GM12872 (cell line): ENCODE data around the gene NRXN3.

Source experiments
- TF ChIP-seq, protein P1 (sequence below): IDR thresholded peaks from 3 replicates; pipeline ENCODE4 v1.5.1; 2011; ENCODE audit warnings: low read depth, mild to moderate bottlenecking, low read length, moderate library complexity; ENCODE audit not compliant: insufficient read depth

The NRXN3 gene

DNA sequence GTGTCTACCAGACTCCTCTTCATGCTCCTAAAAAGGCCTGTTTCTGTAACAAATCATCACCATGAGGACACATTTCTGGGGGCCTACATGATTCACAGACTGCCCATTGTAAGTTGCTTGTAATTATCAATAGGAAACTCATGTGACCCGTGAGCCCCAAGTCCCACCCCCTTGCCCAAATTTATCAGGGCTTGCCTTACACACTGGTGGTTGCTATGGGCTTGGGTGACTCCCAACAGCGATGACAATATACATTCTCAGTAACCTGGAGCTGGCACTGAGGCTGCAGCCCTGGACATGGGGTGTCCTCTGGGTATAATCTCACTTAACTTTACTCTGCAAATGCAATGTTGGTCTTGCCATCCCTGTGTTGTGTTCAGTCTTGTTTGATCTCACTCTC lies 149.2 kb downstream of the NRXN3 start:
- TF ChIP-seq, protein P1, sequence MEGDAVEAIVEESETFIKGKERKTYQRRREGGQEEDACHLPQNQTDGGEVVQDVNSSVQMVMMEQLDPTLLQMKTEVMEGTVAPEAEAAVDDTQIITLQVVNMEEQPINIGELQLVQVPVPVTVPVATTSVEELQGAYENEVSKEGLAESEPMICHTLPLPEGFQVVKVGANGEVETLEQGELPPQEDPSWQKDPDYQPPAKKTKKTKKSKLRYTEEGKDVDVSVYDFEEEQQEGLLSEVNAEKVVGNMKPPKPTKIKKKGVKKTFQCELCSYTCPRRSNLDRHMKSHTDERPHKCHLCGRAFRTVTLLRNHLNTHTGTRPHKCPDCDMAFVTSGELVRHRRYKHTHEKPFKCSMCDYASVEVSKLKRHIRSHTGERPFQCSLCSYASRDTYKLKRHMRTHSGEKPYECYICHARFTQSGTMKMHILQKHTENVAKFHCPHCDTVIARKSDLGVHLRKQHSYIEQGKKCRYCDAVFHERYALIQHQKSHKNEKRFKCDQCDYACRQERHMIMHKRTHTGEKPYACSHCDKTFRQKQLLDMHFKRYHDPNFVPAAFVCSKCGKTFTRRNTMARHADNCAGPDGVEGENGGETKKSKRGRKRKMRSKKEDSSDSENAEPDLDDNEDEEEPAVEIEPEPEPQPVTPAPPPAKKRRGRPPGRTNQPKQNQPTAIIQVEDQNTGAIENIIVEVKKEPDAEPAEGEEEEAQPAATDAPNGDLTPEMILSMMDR, result no peak

DNA sequence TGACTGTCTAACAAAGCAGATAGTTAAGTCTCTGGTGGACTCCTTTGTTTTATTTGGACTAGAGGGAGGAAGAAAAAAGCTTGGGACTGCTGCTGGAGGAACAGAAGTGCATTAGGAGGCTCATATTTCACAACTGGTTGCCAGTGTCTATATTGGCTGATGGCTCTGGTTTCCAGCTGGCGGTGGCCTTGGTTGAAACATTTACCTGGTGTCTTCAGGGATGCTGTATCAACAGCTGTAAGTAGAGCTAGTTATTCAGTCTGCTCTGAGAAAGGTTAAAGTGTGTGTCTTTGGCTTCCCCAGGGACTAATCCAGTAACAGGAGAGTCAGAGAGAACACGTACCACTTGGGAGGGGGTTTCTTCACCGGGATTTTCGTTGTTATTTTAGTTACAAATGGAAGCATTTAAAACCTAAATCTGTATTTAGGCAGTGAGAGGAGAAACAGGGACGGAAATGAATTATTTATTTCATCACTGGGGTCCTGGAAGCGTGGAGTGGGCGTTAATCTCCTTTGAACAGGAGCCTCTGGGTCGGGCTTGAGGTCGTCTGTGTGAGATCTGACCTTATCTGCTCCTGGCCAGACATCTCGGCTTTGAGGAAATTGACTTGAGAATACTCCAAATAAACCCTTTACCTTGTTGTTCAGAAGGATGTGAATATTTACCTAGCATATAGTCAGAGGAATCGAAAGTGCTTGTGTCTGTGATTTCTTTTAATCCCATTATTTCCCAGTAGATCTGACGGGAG lies 149.9 kb downstream of the NRXN3 start:
- TF ChIP-seq, protein P1, result no peak

DNA sequence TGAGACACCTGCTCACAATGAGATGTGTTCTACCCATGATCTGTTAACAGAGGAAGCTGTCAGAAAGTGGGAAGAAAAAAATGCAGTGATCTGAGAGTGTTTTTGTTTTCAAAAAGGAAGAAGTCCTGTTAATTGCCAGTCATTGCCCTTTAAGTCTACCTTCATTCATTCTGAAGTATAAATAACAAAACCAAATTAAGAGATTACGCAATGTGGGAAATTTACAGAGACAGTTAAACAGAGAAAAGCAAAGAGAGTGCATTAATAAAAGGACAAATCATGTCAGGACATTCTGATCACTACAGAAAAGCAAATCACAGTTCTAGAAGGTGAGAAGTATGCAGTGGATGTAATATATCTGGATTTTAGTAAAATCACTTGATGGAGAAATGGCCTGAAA lies 154.2 kb downstream of the NRXN3 start:
- TF ChIP-seq, protein P1, result no peak

DNA sequence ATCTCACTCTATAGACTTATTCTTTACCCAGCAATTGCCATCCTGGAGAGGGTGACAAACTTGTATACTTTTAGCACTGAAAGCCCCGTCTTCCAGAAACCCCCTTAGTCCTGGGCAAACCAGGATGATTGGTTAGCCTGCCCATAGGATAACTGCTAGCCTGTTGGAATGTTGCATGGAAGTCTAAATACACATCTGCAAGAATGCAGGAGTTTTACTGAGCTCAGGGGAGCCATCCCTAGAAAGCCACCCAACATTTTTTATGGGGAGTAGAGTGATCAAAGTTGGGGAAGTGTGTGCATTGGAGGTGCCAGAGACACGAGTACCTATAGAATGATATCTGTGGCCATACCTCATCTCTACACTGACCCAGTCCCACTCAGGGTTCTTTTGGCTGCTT lies 155.7 kb downstream of the NRXN3 start:
- TF ChIP-seq, protein P1, result no peak

DNA sequence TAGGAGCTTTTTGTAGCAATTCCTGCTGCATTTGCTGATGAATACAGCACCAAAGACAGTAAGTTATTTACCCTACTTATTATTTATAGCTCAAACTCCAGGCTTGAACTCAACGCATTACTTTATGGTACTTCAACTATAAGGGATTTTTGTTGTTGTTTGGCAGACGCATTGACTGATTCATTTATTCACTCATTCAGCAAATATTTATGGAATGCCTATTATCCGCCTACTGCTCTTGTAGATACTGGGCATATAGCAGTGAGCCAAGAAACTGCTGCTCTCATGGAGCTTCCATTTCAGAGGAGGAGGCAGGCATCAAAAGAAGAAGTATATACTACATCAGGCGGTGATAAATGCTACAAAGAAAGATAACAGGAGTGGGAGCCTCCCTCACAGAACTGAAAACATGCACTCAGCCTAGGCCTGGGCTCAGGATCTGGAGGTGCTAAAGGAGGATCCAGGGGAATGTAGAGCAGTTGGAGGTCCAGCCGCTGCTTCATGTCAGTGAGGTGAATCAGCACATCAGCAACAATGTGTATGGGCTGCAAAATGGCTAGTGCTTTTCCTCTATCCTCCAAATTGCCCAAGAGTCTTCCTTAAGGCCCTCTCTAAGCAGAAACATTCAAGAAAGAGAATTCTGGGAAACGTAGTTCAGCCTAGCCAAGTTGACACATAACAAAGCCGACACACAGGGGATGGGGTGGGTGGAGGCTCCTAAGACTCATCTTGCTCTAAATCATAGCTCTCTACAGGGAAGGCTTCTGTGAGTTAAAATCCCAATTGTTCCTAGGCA lies 157.5 kb downstream of the NRXN3 start:
- TF ChIP-seq, protein P1, result no peak

DNA sequence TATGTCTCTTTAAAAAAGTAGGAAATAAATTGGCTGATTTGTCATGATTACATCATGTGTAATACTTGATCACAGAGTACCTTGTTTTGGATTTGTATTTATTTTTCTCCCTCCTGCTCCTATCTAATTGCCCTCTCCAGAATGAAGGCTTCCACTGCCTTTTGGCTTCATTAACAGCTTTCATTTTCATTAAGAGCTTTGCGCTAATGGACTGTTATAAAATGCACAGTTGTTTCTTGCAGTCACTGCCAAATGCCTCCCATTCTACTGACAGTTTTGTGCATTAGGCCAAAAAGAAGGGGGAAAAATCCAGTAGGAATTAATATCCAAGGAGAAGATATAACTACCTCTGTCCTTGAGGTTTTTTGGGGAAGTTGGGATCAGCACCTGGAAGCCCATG lies 159.2 kb downstream of the NRXN3 start:
- TF ChIP-seq, protein P1, result no peak

DNA sequence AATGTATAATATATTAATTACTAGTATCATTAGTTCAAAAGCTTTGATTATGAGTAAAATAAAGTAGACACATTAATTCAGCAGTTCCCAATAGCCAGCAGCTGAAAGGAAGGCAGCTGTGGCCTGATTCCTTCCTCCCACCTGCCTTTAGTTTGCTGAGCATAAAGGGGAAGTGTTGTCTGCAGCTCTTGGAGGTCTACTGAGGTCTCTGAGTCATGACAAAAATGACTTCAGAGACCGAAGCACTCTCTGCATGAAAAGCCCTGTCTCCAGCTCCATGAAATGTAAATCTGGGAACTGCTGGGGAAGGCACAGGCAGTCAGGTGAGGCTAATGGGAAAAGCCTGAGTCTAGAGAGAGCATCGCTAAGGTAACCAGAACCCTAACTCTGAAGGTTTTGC lies 165.4 kb downstream of the NRXN3 start:
- TF ChIP-seq, protein P1, result no peak
